A549 treated with CORT108297 at 1 μM for 4 hours (cell line): ENCODE data around the gene TFIP11. TPM values are rescaled to one million over a fixed set of nuclear protein-coding genes. Genes with fewer than 3 reads are reported as not detected.

ENCODE experiments used
- total RNA-seq: library from RNA; stranded (reverse); fragments of 200-300 nt; extraction: Qiagen RNA extraction; gene quantifications from 5 replicates; pipeline ENCODE4 v1.2.3, GENCODE V29; 2022

Gene TFIP11
- total RNA-seq, result 21.5 to 23.5 TPM (median 22.1 TPM) in 5 replicates

GRCh38 chr22:26512149-26512793 is at the start of gene TFIP11:
TSS of gene TFIP11 (minus strand) at chr22:26512473. CDS start at chr22:26510272, 2,201 bp downstream.

GRCh38 chr22:26483439-26484359 is 28.6 kb downstream of the TFIP11 start, which contains the start of the genes HPS4 and SRRD:
TSS of gene HPS4 (minus strand) at chr22:26483783. CDS start at chr22:26481762, 2,021 bp downstream.
TSS of gene SRRD (plus strand) at chr22:26483877. CDS start at chr22:26483891, 14 bp downstream.

Other genes starting within 250 kb of the TFIP11 start
- gene ASPHD2, start 83.2 kb downstream of the TFIP11 start, total RNA-seq, result 0.71 to 1.5 TPM (median 1.4 TPM) in 5 replicates
- gene HPS4, start 28.7 kb downstream of the TFIP11 start, total RNA-seq, result 14.5 to 15.9 TPM (median 15.6 TPM) in 5 replicates
- gene SRRD, start 28.6 kb downstream of the TFIP11 start, total RNA-seq, result 19.5 to 23.8 TPM (median 20.7 TPM) in 5 replicates
- 9.0 to 13.9 TPM (median 12.3 TPM) in 5 replicates for gene TPST2, start 77.7 kb upstream of the TFIP11 start, total RNA-seq
- gene CRYBB1, start 105.6 kb upstream of the TFIP11 start, total RNA-seq, result 0.16 TPM in 1 of 5 replicates, not detected in the others
- gene CRYBA4, start 109.5 kb upstream of the TFIP11 start, total RNA-seq, result not detected in 5 replicates
- 0.24 to 0.48 TPM (median 0.29 TPM) in 5 replicates for gene MIAT, start 145.1 kb upstream of the TFIP11 start, total RNA-seq